Measurements from ENCODE around the gene USH1C. TPM values are rescaled to one million over a fixed set of nuclear protein-coding genes. Genes with fewer than 3 reads are reported as not detected.

Gene USH1C
- total and polyA plus RNA-seq, 9 of the 15 experiments (the other 6 are each of a cell fraction or from before 2014, with no cell fraction given), result 0.04 TPM; not detected in 8

DNA sequence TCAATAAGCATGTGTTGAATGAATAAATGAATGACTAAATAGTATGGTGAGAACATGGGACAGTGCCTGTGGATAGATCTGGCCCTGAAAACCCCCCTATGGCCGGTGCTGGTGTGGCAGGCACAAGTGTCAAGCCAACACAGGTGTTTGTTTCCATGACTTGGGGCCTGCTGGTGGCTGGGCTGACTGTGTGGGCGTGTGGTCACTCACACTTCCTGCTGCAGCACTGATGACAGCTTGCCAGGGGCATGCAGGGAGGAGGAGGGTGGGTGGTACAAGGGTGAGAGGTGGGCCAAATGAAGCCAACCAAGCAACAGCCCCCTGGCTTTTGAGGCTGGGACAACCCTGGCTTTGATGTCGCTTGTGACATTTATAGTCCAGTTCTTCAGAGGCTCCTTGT lies 37.3 kb downstream of the USH1C start:
- H3K36me3 ChIP-seq (ENCODE audit: control insufficient read depth, insufficient read depth, low read length), result no peaks in the 10 kb centered on the region
- intact Hi-C loops (cut with micrococcal nuclease), result no loop called here
- H3K9me1 ChIP-seq (ENCODE audit: control insufficient read depth, insufficient read depth, low read length), result no peaks in the 10 kb centered on the region
- POLR2A ChIA-PET, result interaction anchor here (0.9 kb wide), 1 partner anchor 21 kb away, joined by 3 read pairs; no protein-coding TSS in a partner anchor
- no peaks in the 10 kb centered on the region for H3K4me1 ChIP-seq (replicated peaks in 1 of 2; ENCODE audit: control insufficient read depth in 2 of 2, insufficient read depth in 2 of 2, low read length in 2 of 2)
- peak in 2 of 4 experiments; percentile 19 to 25 for DNase-seq (ENCODE audit: extremely low read depth in 1 of 4, low spot score in 3 of 4)
- no peak overlapping the region for H3K9ac ChIP-seq (ENCODE audit: insufficient read depth in 1 of 2, low read depth in 2 of 2, low read length in 2 of 2)
- H3K4me3 ChIP-seq, result no peak overlapping the region
- H3K4me2 ChIP-seq (ENCODE audit: insufficient read depth, low read length), result no peak overlapping the region
- no peak for FAIRE-seq
- WGBS (ENCODE audit: insufficient coverage, low coverage, missing lambda C conversion rate), result 0% methylated on average over 3 of the region's 3 CpGs
- no peaks in the 10 kb centered on the region for H3K79me2 ChIP-seq (ENCODE audit: control insufficient read depth, insufficient read depth, low read length)
- CTCF ChIA-PET (ENCODE audit: low intra/inter-chr PET ratio), result no interaction called here
- H3K9me3 ChIP-seq (replicated peaks; ENCODE audit: control insufficient read depth, insufficient read depth, low read depth, low read length), result no peaks in the 10 kb centered on the region
- in situ Hi-C loops (cut with MboI), result no loop called here
- H3K27me3 ChIP-seq (ENCODE audit: control insufficient read depth in 2 of 2, insufficient read depth in 2 of 2, low read length in 2 of 2), result peaks cover 6 to 57% of the 10 kb centered on the region in 2 experiments
- H3K27ac ChIP-seq (ENCODE audit: extremely low read depth, low read depth, low read length), result no peak overlapping the region
- no peaks in the 10 kb centered on the region; the same call in 1 of the 2 replicates for H4K20me1 ChIP-seq (replicated peaks; ENCODE audit: control insufficient read depth, insufficient read depth, low read length)
- no TSS peak for BruUV-seq (replicated peaks)
- ATAC-seq, result no peak
- TF ChIP-seq ZSCAN29 (IDR thresholded peaks at IDR 0.05), result no peak
- TF ChIP-seq, protein P1, sequence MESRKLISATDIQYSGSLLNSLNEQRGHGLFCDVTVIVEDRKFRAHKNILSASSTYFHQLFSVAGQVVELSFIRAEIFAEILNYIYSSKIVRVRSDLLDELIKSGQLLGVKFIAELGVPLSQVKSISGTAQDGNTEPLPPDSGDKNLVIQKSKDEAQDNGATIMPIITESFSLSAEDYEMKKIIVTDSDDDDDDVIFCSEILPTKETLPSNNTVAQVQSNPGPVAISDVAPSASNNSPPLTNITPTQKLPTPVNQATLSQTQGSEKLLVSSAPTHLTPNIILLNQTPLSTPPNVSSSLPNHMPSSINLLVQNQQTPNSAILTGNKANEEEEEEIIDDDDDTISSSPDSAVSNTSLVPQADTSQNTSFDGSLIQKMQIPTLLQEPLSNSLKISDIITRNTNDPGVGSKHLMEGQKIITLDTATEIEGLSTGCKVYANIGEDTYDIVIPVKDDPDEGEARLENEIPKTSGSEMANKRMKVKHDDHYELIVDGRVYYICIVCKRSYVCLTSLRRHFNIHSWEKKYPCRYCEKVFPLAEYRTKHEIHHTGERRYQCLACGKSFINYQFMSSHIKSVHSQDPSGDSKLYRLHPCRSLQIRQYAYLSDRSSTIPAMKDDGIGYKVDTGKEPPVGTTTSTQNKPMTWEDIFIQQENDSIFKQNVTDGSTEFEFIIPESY (CRISPR knock-in tag; IDR thresholded peaks at IDR 0.05), result no peak
- TF ChIP-seq XRCC3 (IDR thresholded peaks at IDR 0.05), result no peak
- no peak for TF ChIP-seq KHSRP (IDR thresholded peaks at IDR 0.05)
- TF ChIP-seq JUNB (CRISPR knock-in tag; conservative IDR thresholded peaks at IDR 0.05), result no peak
- TF ChIP-seq HNRNPL (IDR thresholded peaks at IDR 0.05; ENCODE audit: low read depth, low read length), result no peak
- TF ChIP-seq MEF2D (tag; conservative IDR thresholded peaks at IDR 0.05; ENCODE audit: low read depth), result no peak
- TF ChIP-seq ERF (CRISPR knock-in tag; IDR thresholded peaks at IDR 0.05), result no peak
- no peak for TF ChIP-seq TCFL5 (CRISPR knock-in tag; conservative IDR thresholded peaks at IDR 0.05)
- TF ChIP-seq, protein P2, sequence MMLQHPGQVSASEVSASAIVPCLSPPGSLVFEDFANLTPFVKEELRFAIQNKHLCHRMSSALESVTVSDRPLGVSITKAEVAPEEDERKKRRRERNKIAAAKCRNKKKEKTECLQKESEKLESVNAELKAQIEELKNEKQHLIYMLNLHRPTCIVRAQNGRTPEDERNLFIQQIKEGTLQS (IDR thresholded peaks at IDR 0.05), result no peak
- TF ChIP-seq, protein P2 (CRISPR knock-in tag; conservative IDR thresholded peaks at IDR 0.05), result no peak
- no peak for TF ChIP-seq PURB (CRISPR knock-in tag; IDR thresholded peaks at IDR 0.05; ENCODE audit: low read depth)
- TF ChIP-seq COPS2 (conservative IDR thresholded peaks at IDR 0.05), result no peak
- no peak for TF ChIP-seq KLF13 (tag; IDR thresholded peaks at IDR 0.05; ENCODE audit: borderline replicate concordance, low read depth)
- H2AFZ ChIP-seq (ENCODE audit: low read depth, low read length), result no peak overlapping the region
